HepG2 (cell line): Measurements from ENCODE around the gene RBM15B. TPM values are rescaled to one million over a fixed set of nuclear protein-coding genes. Genes with fewer than 3 reads are reported as not detected.

Experiments
- DBP ChIP-seq: sonication (generic); formaldehyde crosslinking; IDR thresholded peaks from 2 replicates; pipeline ENCODE4 v1.4.0; 2020; ENCODE audit warnings: missing genetic modification reagents; ENCODE audit errors: not compliant biosample characterization
- HOXA5 ChIP-seq: sonication (generic); formaldehyde crosslinking; IDR thresholded peaks from 2 replicates; pipeline ENCODE4 v1.4.0; 2020; ENCODE audit warnings: missing genetic modification reagents
- HOXA7 ChIP-seq: sonication (generic); formaldehyde crosslinking; IDR thresholded peaks from 2 replicates; pipeline ENCODE4 v1.8.1; 2022; ENCODE audit warnings: mild to moderate bottlenecking, missing genetic modification reagents, moderate library complexity
- PHF21A ChIP-seq: sonication (generic); formaldehyde crosslinking; IDR thresholded peaks from 2 replicates; pipeline ENCODE4 v1.5.0; 2020; ENCODE audit warnings: mild to moderate bottlenecking, missing genetic modification reagents
- PRDM4 ChIP-seq: sonication (generic); formaldehyde crosslinking; IDR thresholded peaks from 2 replicates; pipeline ENCODE4 v1.9.0; 2021; ENCODE audit warnings: missing genetic modification reagents, borderline replicate concordance
- RBM39 ChIP-seq: fragments of 200-400 bp; formaldehyde crosslinking; IDR thresholded peaks from one replicate; pipeline ENCODE4 v1.6.1; 2018; ENCODE audit warnings: antibody characterized with exemption, mild to moderate bottlenecking, low read depth, low read length; ENCODE audit not compliant: poor library complexity, severe bottlenecking
- TEAD2 ChIP-seq: sonication (generic); formaldehyde crosslinking; IDR thresholded peaks from 2 replicates; pipeline ENCODE4 v1.9.0; 2021; ENCODE audit warnings: missing genetic modification reagents
- ZNF407 ChIP-seq: sonication (generic); formaldehyde crosslinking; IDR thresholded peaks from one replicate; pipeline ENCODE4 v1.5.1; 2020; ENCODE audit warnings: mild to moderate bottlenecking, missing genetic modification reagents; ENCODE audit errors: not compliant biosample characterization
- ZNF713 ChIP-seq: sonication (generic); formaldehyde crosslinking; IDR thresholded peaks from 2 replicates; pipeline ENCODE4 v1.4.0; 2020; ENCODE audit warnings: mild to moderate bottlenecking, missing genetic modification reagents
- ZNF775 ChIP-seq: sonication (generic); formaldehyde crosslinking; IDR thresholded peaks from 2 replicates; pipeline ENCODE4 v1.4.0; 2020; ENCODE audit warnings: missing genetic modification reagents, mild to moderate bottlenecking, moderate library complexity, borderline replicate concordance
- polyA plus RNA-seq, 8 experiments: library from polyadenylated mRNA; depleted of rRNA in 3 of 8; stranded (reverse) in 7 of 8; unstranded in 1 of 8; fragments of >200 nt; fragmentation: Illumina TruSeq in 4 of 8; extraction: Trizol in 4 of 8; gene quantifications; 2 replicates each; pipeline versions ENCODE4 v1.2.1 to v1.2.3, GENCODE V29; 2011 to 2016; ENCODE audit warnings: low read depth in 4 of 8, missing spikeins in 1 of 8, mixed read lengths in 1 of 8; ENCODE audit not compliant: insufficient read depth in 1 of 8
- total RNA-seq, 5 experiments: library from RNA; depleted of rRNA; stranded (reverse); fragments of >200 nt; fragmentation: Illumina TruSeq; extraction: Trizol; gene quantifications; 2 replicates each; pipeline ENCODE4 v1.2.3, GENCODE V29; 2016; ENCODE audit warnings: low read depth in 1 of 5
- TF ChIP-seq, protein P1 (sequence below): IDR thresholded peaks from 2 replicates; pipeline ENCODE4 v1.6.1; 2016; ENCODE audit warnings: mild to moderate bottlenecking

Gene RBM15B
- total and polyA plus RNA-seq, 2 of the 13 experiments (the other 11 are each of a cell fraction or from before 2014, with no cell fraction given), result 8.2 to 19.3 TPM

DNA sequence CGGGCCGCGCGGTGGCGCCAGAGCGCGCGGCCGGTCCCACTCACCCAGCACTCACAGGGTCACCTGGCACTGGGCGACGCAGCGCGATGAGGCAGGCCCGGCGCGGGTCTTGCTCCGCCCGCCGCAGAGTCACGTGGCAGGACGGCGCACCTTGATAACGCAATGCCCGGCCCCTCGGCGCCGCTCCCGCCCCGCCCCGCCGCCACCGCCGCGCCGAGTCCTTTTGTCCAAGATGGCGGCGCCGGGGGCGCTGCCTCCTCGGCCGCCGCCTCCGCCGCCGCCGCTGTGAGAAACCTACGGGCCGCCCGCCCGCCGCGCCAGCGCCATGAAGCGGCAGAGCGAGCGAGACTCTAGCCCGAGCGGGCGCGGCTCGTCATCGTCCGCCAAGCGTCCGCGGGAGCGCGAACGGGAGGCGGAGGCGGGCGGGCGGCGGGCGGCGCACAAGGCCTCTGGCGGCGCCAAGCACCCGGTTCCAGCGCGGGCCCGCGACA, at the start of gene RBM15B (continued):
- TF ChIP-seq HOXA5, result no peak
- 0 out of 2 replicates have a peak, but pooled peaks have one; percentile 66 for TF ChIP-seq ZNF713 (CRISPR knock-in tag)
- TF ChIP-seq PHF21A (CRISPR knock-in tag), result no peak
- no peak for TF ChIP-seq DBP (CRISPR knock-in tag)
- no peak for TF ChIP-seq RBM39
- TF ChIP-seq, protein P1, sequence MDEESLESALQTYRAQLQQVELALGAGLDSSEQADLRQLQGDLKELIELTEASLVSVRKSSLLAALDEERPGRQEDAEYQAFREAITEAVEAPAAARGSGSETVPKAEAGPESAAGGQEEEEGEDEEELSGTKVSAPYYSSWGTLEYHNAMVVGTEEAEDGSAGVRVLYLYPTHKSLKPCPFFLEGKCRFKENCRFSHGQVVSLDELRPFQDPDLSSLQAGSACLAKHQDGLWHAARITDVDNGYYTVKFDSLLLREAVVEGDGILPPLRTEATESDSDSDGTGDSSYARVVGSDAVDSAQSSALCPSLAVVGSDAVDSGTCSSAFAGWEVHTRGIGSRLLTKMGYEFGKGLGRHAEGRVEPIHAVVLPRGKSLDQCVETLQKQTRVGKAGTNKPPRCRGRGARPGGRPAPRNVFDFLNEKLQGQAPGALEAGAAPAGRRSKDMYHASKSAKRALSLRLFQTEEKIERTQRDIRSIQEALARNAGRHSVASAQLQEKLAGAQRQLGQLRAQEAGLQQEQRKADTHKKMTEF (CRISPR knock-in tag), result peak; percentile 89
- TF ChIP-seq ZNF775 (CRISPR knock-in tag), result no peak
- no peak for TF ChIP-seq TEAD2 (CRISPR knock-in tag)
- no peak for TF ChIP-seq PRDM4 (CRISPR knock-in tag)
- TF ChIP-seq ZNF407 (CRISPR knock-in tag), result no peak
- no peak for TF ChIP-seq HOXA7 (CRISPR knock-in tag)
